ENCODE measurements around the gene FLNA.

Gene FLNA

GRCh38 chrX:154334496-154334895, 39.9 kb downstream of the FLNA start:
- no peak for DNase-seq (ENCODE audit: low read depth in 2 of 2)

GRCh38 chrX:154333837-154334271, 40.6 kb downstream of the FLNA start:
- no peak for DNase-seq (ENCODE audit: low read depth in 2 of 2)

DNA sequence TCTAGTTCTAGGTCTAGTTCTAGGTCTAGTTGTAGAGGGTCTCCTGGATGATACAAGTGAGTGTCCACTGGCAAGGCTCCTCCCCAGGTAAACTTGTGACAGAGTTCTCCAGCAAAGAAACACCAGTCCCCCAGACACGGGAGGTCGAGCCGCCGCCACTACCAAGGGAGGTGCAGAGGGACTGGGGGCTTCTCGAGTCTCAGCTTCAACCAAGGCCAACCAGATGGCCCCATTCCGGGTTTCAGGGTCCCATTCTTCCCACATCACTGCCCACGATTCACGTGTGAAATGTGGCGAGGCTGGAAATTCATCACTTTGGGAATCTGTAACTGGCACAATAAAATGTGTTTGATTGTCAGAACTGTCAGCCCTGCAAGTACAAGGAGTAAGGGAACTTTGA, 41.3 kb downstream of the FLNA start:
- DNase-seq (ENCODE audit: low read depth in 2 of 2) = no peak

DNA sequence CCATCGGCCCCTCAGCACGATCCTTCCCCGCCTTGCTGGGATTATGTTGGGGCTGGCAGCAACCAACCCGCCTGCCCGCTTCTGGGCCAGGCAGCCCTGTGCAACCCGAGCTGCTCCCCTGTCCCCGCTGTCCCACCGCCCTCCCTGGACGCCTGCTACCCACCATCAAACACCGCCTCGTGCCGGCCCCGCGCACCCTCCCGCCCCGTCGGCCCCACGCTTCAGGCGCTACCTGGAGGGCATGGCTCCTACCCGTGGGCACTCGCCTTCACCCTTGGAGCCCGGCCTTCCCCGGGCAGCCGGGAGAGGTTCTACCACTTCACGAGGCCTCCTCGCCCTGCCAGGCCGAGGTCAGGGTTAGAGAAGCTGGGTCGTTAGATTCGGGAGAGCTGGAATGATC, 41.9 kb downstream of the FLNA start:
- DNase-seq (ENCODE audit: low read depth in 2 of 2) = no peak

- no peak for DNase-seq (ENCODE audit: low read depth in 2 of 2)
Observed at GRCh38 chrX:154329294-154329693, 45.1 kb downstream of the FLNA start.

DNA sequence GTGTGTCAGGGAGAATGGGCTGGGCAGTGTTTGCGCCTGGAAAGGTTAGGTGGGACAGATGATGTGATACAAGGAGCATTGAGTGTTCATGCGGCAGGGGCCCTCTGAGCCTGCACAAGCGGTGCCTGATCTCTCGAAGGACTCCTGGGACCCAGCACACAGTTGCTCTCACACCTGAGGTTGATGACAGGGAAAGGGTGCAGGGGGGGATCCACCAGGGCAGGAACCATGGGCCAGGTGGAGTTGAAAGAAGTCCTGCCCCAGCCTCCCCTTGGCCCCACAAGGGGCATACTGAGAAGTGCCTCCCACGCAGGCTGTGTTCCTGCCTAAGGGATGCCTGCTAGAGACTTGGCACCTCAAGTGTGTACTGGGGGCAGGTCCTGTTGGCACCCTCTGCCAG, 45.8 kb downstream of the FLNA start:
- DNase-seq (ENCODE audit: low read depth in 2 of 2) = no peak

DNA sequence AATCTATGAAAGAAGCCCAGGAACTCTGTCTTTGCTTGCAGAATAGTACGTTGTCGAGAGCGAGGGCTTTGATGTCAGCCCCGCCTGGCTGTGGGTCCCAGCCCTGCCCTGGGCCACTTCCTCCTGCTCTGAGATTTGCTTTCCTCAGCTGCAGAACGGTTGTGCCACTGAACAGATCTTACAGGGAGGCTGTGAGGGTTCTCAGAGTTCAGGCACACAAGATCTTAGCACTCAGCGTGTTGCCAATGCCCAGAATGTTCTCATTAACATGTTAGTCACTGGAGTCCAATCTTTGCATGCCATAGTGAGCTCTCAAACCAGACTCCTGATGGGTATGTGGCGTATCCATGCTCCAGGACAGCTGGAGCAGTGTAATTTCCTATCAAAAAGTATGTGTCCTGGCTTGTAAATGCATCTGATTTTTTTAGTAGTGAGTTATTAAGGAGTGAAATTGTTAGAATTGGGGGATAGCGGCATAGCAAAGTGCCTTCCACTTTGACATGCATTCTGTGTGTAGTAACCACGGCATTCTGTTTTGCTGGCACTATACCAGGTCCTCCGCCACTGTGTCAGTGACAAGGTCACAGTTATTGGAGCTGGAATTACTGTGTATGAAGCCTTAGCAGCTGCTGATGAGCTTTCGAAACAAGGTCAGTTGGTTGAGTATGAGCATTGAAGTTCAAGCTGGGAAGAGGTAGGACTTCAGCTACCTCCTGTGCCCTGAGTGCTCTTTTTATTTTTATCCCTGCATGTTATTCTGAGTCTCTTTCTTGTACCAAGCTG, 47.2 kb downstream of the FLNA start:
- no peak for DNase-seq (ENCODE audit: low read depth in 2 of 2)

GRCh38 chrX:154325541-154325940, 48.9 kb downstream of the FLNA start:
- no peak for DNase-seq (ENCODE audit: low read depth in 2 of 2)

DNA sequence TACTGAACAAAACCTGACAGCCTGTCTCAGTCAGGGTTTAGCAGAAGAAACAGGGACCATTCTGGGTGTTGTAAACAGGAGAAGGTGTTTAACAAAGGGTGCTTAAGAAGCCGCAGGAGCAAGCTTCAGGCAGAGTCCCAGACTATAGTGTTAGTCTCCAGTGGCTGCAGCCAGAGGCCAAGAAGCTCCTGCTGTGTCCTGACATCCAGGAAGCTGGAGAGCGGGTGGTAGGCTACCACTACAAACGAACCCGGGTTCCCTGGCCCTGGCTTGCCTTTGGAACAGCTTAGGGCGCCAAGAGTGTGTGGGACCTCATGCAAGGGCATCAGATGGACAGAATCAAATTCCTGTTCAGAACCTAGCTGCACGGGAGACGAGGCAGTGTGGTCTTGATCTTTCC, 50.9 kb downstream of the FLNA start:
- no peak for DNase-seq (ENCODE audit: low read depth in 2 of 2)

- no peak for DNase-seq (ENCODE audit: low read depth in 2 of 2)
Observed at GRCh38 chrX:154322890-154323289, 51.5 kb downstream of the FLNA start.

DNA sequence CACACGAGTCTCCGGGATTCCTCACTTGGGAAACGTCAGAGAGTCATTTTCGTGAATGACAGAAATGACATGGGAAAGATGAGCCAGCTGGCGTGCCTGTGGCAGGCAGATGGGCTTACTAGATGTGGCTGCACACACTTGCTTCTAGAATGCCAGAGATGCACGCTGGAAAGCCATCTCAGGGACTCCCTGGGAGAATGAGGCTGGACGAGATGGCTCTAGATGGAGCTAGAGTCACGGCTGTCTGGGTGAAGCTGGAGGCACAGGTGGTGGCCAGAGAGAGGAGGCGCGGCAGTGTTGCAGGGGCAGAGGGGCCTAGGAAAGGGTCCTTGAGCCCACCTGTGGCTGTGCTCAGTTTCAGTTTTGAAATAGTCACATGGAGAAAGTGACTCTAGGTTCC, 52.8 kb downstream of the FLNA start:
- no peak for DNase-seq (ENCODE audit: low read depth in 2 of 2)

DNA sequence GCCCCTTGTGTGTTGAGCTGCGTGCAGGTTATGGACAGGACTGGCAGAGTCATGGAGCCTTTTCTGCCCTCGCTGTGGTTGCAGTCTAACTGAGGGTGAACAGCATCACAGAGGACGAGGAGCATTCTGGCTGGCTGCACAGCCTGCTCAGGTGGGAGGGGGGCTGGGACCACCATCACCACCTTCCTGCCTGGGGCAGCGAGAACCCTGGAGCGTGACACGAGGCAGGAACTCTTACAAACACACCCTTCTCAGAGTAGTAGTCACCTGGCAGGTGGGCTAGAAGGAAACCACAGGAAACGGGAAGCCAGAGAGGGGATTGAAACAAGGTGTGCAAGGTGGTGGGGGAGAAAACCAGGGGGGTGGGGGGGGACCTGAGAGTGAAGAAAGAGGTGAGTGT, 53.3 kb downstream of the FLNA start:
- no peak for DNase-seq (ENCODE audit: low read depth in 2 of 2)

- no peak for DNase-seq (ENCODE audit: low read depth in 2 of 2)
Observed at GRCh38 chrX:154320406-154320805, 54.0 kb downstream of the FLNA start.

- no peak for DNase-seq (ENCODE audit: low read depth in 2 of 2)
Observed at GRCh38 chrX:154317391-154317995, 56.9 kb downstream of the FLNA start.

DNA sequence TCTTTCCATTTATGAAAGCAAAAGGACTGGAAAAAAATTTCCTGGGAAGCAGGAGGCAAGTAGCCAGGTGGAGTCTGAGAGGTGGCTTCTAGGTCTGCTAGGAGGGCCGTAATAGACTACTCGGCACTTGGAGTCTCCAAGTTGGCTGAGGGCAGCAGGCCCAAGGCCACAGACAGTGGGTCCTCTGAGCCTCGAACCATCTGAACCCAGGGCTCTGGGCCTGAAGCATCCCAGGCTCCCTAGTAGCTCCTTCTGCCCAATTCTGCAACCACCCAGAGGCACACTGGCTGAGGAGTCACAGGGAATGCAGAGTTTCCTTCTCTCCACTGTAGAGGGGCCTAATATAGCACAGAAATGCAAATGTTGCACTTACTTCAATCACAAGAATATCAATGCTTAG, 59.0 kb downstream of the FLNA start:
- DNase-seq (ENCODE audit: low read depth in 2 of 2) = no peak

DNA sequence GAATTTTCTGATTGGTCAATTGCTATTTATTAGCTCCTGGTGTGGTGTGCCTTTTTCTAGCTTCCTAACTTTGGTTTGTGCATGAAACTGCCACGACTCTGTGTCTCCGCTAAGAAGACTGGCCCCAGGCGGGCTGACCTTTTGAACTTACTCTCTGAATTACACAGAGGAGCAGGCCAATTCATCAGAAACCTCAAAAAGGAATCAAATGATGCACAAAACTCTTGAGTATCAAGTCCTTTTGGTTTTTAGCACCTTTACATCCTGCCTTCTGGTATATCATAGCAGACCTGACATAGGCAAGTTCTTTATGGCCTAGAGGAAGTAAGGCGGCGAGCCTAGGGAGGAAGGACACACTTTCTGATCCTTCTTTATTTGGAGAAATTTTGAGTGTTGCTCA, 61.3 kb downstream of the FLNA start:
- DNase-seq (ENCODE audit: low read depth in 2 of 2) = peak in 1 of 2 donors; percentile 16

DNA sequence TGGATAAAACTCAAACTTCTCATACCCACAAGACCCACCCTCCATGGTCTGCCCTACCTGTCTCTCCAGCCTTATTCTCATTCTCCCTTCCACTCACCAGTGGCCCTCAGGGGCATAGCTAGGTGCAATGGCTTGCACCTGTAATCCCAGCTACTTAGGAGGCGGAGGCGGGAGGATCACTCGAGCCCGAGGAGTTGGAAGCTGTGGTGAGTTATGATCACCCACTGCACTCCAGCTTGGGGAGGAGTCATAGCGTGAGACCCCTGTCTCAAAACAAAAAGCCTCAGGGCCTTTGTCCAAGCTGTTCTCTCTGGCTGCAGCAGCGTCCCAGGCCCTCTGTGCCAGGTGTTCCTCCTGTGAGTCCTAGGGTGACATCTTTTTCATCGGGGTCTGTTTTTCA, 62.3 kb downstream of the FLNA start:
- DNase-seq (ENCODE audit: low read depth in 2 of 2) = no peak

GRCh38 chrX:154310616-154311536, 63.6 kb downstream of the FLNA start:
- no peak for DNase-seq (ENCODE audit: low read depth in 2 of 2)

DNA sequence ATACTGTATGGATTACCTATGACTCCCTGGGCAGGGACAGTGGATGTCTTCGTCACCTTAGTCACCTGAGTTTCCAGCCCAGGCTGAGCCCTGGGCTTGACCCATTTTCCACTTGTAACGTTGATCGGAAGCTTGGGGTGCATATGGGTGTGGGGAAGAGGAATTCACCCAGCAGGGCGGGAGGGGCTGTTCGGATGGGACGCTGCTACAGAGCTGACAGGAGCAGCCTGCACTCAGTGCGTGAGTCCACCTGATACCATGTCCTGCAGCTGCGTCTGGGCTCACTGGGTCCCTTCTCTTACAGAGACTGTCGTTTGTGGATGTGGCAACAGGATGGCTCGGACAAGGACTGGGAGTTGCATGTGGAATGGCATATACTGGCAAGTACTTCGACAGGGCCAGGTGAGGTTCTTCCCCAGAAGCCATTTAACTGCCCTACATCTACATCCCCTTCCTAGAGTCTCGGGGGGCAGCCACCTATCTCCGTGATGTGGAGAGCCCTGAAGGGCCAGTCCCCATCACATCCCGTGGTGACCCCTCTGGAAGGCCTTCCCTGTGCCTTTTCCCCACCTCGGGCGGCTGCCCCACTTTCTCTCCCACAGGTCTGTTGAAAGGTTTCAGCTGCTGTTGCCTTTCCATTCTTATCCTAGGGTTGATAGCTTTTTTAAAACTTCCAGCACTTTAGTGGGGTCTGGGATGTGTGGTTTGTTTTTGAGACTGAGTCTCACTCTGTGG, 65.2 kb downstream of the FLNA start:
- no peak for DNase-seq (ENCODE audit: low read depth in 2 of 2)

GRCh38 chrX:154308108-154308946, 66.1 kb downstream of the FLNA start:
- DNase-seq (ENCODE audit: low read depth in 2 of 2) = peak; percentile 51 to 82

DNA sequence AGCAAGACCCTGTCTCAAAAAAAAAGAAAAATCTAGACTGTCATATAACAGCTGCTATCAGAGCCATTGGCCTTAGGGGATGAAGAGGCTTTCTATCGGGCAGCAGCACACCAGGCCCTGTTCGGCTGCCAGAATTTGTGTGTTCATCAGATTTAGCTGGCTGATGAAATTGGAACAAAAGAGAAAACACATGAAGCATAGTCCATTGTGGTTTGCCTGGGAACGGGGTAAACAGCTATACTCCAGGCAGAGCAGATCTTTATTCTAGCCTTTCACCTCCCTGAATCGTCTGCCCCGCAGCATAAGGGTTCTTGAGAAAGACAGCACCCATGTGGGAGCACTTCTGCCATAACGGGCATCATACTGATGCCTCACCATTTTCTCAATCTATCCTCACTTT, 67.2 kb downstream of the FLNA start:
- DNase-seq (ENCODE audit: low read depth in 2 of 2) = no peak
